Measurements from ENCODE around the gene STAT3.
"Not testable (repeated sequence)": the region's sequence is repeated elsewhere in the genome, so short reads cannot be mapped to it uniquely, and the experiment has no call there.

Gene STAT3

DNA sequence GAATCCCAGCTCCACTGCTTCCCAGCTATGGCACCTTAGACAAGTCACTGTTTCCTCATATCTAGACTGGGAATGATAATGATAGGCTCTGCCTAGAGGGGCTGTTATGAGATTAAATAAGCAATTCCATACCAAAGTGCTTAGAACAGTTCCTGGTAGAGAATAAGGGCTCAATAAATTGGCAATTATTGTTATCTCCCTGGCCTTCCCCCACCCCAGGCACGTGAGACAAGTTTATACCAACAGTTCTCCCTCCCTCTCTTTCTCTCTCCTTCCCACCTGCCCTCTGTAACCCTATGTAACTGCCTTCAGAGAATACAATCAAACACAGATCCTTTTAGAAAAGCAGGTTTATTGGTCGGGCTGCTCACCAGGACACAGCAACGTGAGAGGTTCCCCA is 13.9 kb upstream of the STAT3 start:
- Histone ChIP-seq H3K27me3 (ENCODE audit: insufficient read depth, poor library complexity, severe bottlenecking) (peaks cover 5% of the 10 kb centered on the region), H3K4me3 (replicated peaks; ENCODE audit: insufficient read depth, low read length) (no peak overlapping the region), H3K27ac (replicated peaks) (no peak overlapping the region)
- TF ChIP-seq, protein P1, sequence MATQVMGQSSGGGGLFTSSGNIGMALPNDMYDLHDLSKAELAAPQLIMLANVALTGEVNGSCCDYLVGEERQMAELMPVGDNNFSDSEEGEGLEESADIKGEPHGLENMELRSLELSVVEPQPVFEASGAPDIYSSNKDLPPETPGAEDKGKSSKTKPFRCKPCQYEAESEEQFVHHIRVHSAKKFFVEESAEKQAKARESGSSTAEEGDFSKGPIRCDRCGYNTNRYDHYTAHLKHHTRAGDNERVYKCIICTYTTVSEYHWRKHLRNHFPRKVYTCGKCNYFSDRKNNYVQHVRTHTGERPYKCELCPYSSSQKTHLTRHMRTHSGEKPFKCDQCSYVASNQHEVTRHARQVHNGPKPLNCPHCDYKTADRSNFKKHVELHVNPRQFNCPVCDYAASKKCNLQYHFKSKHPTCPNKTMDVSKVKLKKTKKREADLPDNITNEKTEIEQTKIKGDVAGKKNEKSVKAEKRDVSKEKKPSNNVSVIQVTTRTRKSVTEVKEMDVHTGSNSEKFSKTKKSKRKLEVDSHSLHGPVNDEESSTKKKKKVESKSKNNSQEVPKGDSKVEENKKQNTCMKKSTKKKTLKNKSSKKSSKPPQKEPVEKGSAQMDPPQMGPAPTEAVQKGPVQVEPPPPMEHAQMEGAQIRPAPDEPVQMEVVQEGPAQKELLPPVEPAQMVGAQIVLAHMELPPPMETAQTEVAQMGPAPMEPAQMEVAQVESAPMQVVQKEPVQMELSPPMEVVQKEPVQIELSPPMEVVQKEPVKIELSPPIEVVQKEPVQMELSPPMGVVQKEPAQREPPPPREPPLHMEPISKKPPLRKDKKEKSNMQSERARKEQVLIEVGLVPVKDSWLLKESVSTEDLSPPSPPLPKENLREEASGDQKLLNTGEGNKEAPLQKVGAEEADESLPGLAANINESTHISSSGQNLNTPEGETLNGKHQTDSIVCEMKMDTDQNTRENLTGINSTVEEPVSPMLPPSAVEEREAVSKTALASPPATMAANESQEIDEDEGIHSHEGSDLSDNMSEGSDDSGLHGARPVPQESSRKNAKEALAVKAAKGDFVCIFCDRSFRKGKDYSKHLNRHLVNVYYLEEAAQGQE (IDR thresholded peaks at IDR 0.05; ENCODE audit: insufficient replicate concordance, low read depth): no peak
- TF ChIP-seq POLR2AphosphoS5 (IDR thresholded peaks at IDR 0.05; ENCODE audit: low read depth): no peak
- no peak for DNase-seq (ENCODE audit: low read depth in 1 of 2, low spot score in 1 of 2)

DNA sequence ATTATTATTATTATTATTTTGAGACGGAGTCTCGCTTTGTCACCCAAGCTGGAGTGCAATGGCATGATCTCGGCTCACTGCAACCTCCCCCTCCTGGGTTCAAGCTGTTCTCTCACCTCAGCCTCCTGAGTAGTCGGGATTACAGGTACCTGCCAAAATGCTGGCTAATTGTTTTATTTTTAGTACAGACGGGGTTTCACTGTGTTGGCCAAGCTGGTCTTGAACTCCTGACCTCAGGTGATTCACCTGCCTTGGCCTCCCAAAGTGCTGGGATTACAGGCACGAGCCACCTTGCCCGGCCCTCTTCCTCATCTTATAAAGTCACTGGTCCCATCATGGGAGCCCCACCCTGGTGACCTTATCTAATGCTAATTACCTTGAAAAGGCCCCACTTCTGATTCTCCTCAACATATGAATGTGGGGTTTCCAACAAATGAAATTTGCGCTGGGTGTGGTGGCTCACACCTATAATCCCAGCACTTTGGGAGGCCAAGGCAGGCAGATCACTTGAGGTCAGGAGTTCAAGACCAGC is 12.7 kb upstream of the STAT3 start:
- not testable (repeated sequence) for H3K4me3 ChIP-seq (replicated peaks; ENCODE audit: insufficient read depth, low read length); H3K27ac ChIP-seq (replicated peaks); DNase-seq (ENCODE audit: low read depth in 1 of 2, low spot score in 1 of 2); H3K27me3 ChIP-seq (ENCODE audit: insufficient read depth, poor library complexity, severe bottlenecking)

DNA sequence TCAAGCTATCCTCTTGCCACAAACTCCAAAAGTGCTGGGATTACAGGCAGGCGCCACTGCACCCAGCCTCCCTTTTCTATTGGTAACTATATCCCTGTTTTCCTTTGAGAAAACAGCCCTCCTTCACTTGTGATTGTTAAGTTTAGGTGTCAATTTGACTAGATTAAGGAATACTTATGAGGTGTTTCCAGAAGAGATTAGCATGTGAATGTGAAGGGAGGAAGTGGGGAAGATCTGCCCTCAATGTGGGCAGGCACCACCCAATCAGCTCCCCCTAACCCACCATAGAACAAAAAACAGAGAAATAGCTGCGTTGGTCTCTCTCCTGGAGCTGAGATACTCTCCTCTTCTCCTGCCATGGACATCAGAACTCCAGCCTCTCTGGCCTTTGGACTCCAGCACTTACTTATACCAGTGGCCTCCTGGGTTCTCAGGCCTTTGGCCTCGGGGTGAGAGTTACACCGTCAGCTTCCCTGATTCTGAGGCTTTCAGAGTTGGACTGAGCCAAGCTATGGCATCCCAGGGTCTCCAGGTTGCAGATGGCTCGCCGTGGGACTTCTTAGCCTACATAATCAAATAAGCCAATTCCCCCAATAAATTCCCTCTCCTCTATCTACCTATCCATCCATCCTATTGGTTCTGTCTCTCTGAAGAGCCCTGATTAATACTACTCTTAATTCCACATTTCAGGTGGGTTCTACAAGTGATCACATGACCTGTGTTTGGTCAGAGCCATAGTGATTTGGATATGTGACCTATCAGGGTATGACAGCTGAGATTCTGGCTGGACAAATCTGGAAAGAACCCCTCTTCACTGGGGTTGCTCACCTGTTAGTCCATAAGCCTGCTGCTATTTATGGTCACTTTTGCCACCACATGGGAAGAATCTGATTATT is 12.0 kb upstream of the STAT3 start:
- no peak overlapping the region for H3K27ac ChIP-seq (replicated peaks)
- TF ChIP-seq GABPA (IDR thresholded peaks at IDR 0.05; ENCODE audit: low read depth) (no peak), SPI1 (IDR thresholded peaks at IDR 0.05; ENCODE audit: borderline replicate concordance, low read depth) (peak; percentile 24; the same call in 1 of the 2 replicates)
- no peak for DNase-seq (ENCODE audit: low read depth in 1 of 2, low spot score in 1 of 2)
- H3K4me3 ChIP-seq (replicated peaks; ENCODE audit: insufficient read depth, low read length): no peak overlapping the region
- peaks cover 5% of the 10 kb centered on the region for H3K27me3 ChIP-seq (ENCODE audit: insufficient read depth, poor library complexity, severe bottlenecking)

DNA sequence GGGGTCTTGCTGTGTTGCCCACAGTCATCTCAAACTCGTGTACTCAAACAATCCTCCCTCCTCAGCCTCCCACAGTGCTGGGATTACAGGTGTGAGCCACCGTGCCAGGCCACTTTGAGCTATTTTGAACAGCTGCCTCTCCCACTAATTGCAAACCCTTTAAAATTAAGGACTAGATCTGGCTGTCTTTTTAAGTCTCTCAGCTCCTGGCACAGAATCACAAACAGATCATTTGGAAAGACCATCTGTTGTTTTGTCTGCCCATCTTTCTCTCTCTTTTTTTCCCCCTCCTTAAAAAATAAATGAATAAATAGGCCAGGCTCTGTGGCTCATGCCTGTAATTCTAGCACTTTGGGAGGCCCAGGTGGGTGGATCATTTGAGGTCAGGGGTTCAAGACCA is 10.9 kb upstream of the STAT3 start:
- peaks cover 3% of the 10 kb centered on the region for H3K27me3 ChIP-seq (ENCODE audit: insufficient read depth, poor library complexity, severe bottlenecking)
- no peak overlapping the region for H3K27ac ChIP-seq (replicated peaks)
- TF ChIP-seq POLR2AphosphoS5 (IDR thresholded peaks at IDR 0.05; ENCODE audit: low read depth): no peak
- no peak for TF ChIP-seq SPI1 (IDR thresholded peaks at IDR 0.05; ENCODE audit: borderline replicate concordance, low read depth)
- TF ChIP-seq, protein P2, sequence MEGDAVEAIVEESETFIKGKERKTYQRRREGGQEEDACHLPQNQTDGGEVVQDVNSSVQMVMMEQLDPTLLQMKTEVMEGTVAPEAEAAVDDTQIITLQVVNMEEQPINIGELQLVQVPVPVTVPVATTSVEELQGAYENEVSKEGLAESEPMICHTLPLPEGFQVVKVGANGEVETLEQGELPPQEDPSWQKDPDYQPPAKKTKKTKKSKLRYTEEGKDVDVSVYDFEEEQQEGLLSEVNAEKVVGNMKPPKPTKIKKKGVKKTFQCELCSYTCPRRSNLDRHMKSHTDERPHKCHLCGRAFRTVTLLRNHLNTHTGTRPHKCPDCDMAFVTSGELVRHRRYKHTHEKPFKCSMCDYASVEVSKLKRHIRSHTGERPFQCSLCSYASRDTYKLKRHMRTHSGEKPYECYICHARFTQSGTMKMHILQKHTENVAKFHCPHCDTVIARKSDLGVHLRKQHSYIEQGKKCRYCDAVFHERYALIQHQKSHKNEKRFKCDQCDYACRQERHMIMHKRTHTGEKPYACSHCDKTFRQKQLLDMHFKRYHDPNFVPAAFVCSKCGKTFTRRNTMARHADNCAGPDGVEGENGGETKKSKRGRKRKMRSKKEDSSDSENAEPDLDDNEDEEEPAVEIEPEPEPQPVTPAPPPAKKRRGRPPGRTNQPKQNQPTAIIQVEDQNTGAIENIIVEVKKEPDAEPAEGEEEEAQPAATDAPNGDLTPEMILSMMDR (IDR thresholded peaks at IDR 0.05; ENCODE audit: insufficient read depth, low read length): no peak
- TF ChIP-seq, protein P1 (IDR thresholded peaks at IDR 0.05; ENCODE audit: insufficient replicate concordance, low read depth): no peak
- no peak for TF ChIP-seq GABPA (IDR thresholded peaks at IDR 0.05; ENCODE audit: low read depth)
- no peak overlapping the region for H3K4me3 ChIP-seq (replicated peaks; ENCODE audit: insufficient read depth, low read length)
- no peak for DNase-seq (ENCODE audit: low read depth in 1 of 2, low spot score in 1 of 2)

DNA sequence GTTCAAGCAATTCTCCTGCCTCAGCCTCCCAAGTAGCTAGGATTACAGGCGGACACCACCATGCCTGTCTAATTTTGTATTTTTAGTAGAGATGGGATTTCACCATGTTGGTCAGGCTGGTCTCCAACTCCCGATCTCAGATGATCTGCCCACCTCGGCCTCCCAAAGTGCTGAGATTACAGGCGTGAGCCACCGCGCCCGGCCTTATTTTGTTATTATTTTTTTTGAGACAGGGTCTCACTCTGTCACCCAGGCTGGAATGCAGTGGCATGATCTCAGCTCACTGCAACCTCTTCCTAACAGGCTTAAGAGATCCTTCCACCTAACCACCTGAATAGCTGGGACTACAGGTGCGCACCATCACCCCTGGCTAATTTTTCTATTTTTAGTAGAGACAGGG is 7.4 kb upstream of the STAT3 start:
- not testable (repeated sequence) for H3K4me3 ChIP-seq (replicated peaks; ENCODE audit: insufficient read depth, low read length); H3K27me3 ChIP-seq (ENCODE audit: insufficient read depth, poor library complexity, severe bottlenecking); DNase-seq (ENCODE audit: low read depth in 1 of 2, low spot score in 1 of 2); H3K27ac ChIP-seq (replicated peaks)

DNA sequence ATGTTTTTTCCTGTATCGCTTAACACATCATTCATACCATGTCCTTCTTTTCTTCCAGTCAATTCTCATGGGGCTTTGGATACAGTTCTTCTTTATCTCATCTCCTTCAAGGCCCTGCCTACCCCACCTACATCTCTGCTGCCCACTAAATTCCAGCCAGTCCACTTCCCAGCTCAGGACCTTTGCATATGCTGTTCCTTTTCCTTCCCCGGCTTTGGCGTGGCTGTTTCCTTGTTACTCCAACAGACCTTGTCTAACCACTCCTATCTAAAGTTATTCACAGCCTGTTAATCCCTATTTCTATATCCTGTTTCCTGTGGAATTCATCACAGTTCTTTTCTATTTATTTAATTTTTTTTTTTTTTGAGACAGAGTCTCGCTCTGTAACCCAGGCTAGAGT is 6.6 kb upstream of the STAT3 start:
- H3K4me3 ChIP-seq (replicated peaks; ENCODE audit: insufficient read depth, low read length): no peak overlapping the region
- no peaks in the 10 kb centered on the region for H3K27me3 ChIP-seq (ENCODE audit: insufficient read depth, poor library complexity, severe bottlenecking)
- no peak overlapping the region for H3K27ac ChIP-seq (replicated peaks)
- DNase-seq (ENCODE audit: low read depth in 1 of 2, low spot score in 1 of 2): no peak
- TF ChIP-seq, protein P2 (IDR thresholded peaks at IDR 0.05; ENCODE audit: insufficient read depth, low read length): no peak
- TF ChIP-seq GABPA (IDR thresholded peaks at IDR 0.05; ENCODE audit: low read depth) (no peak), SPI1 (IDR thresholded peaks at IDR 0.05; ENCODE audit: borderline replicate concordance, low read depth) (no peak), POLR2AphosphoS5 (IDR thresholded peaks at IDR 0.05; ENCODE audit: low read depth) (no peak)
- TF ChIP-seq, protein P1 (IDR thresholded peaks at IDR 0.05; ENCODE audit: insufficient replicate concordance, low read depth): no peak
